Measurements from ENCODE around the gene ZNF789.
"Not testable (repeated sequence)": the region's sequence is repeated elsewhere in the genome, so short reads cannot be mapped to it uniquely, and the experiment has no call there.

The ZNF789 gene

DNA sequence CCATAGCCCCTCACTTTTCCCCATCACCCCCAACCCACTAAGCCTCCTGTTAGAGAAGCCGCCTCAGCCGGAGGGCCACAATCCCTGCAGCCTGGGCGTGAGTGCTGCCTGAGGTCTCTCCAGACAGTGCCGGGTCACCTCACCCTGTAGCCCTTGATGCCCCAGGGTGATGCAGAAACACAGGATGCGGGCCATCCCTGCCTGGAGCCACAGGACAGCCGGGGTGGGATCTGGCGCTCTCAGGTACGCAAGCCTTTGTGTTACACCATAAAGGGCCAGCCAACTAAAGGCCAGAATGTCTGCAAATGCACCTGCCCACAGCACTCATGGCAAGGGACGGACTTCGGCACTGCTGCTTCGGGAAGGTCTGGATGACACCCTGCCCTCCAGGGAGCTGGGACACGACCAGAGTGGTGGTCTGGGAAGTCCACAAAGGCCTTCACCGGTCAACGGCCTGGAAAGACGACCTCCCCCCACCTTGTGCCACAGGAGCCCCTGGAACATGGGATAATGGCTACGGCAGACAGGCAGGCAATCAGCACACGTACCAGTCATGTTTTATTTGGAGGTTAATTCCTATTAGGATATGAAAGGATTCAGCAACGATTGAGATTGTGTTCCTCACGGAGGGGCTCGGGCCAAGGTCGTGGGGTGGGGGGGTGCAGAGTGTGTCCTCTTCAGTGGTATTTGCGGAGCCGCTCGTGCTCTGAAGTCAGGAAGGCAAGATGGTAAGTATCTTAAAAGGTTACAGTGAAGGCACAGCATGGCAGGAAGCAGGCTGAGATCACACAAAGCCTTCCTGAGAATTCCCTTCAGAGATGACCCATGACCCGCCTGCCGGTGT is 14.8 kb upstream of the ZNF789 start:
- no peak for DNase-seq (ENCODE audit: low read depth)

DNA sequence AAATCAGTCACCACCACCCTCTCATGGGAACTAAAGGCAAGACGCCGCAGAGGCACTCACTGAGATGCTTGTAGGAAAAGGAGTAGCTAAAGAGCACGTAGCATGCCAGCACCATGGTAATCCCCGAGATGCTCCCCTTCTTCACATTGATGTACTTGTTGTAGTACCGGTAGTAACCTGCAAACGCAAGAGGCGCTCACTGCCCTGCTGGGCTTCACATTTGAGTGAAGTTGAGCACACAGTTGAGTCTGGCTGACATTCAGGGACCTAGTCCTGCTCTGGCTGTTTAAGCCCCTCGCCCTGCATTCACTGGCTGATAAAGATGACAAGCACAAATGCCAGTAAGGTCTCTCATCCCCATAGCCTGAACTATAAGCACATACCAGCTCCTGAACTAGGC is 13.6 kb upstream of the ZNF789 start:
- no peak for DNase-seq (ENCODE audit: low read depth)

DNA sequence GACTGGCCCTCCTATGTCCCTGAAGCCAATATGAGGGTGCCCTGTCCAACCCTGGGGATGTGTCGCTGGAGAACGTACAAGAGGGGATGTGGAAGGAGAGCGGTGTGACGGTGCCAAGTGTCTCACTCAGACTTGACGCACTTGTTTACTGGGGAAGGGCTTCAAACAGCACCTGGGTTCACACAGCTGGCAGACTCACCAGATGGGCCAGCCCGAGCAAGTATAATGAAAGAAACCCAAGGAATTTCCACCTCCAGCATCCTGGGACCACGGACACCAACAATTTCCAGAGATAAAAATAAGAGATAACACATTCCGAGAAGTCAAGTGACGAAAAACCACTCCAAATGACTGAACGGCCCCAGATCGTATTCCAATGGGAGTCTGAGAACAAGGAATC is 12.0 kb upstream of the ZNF789 start:
- no peak for DNase-seq (ENCODE audit: low read depth)

DNA sequence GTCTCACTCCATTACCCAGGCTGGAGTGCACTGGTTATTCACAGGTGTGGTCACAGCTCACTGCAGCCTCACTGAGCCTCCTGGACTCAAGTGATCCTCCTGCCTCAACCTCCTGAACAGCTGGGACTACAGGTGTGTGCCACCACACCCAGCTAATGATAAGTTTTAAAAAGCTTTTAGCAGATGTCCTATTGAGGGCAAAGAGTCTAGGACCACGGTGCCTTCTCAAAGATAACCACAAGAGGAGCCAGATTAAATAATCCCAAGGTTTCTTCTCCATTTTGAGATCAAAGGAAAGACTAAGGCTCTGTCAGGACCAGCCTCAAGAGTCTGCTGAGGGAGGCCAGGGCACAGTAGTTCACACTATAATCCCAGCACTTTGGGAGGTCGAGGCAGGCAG is 11.5 kb upstream of the ZNF789 start:
- DNase-seq (ENCODE audit: low read depth): no peak

DNA sequence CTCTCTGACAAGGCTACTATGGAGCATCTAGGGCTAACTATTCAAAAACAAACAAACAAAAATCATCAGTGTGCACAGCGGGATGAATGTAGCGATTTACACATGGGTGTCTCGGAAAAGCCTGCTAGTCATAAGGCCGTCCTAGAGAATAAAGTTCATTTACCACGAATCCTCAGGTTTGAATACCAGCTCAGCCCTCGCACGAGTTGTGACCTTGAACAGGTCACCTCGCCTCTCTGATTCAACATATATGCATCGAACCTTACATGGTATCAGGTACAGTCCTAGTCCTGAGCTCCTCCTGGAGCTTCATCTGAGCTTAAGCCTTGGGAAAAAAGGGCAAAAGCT is 7.3 kb upstream of the ZNF789 start:
- DNase-seq (ENCODE audit: low read depth): no peak

DNA sequence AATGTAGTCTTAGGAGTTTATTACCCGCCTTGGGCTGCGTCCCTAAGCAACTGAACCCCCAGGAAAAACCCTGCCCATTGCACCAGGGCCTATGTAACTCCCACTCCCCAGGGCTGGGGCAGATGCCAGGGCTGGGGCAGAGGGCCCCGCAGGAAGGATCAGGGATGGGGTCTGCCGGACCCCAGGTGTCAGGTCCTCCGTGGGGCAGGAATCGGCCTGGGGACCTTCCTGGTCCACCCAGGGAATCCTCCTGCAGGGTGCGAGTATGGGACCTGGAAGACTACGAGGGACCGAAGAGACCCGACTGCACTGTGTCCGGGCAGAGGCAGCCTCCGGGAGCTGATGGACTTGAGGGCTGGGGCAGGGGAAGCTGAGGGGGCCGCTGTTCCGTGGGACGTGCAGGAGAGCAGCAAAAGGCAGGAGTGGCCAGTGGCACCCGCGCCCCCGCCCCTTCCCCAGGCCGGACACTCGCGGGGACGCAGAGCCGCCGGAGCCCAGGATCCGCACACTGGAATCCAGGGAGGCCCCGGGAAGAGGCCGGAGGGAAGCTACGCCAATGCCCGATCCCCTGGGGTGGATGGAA is 4.3 kb upstream of the ZNF789 start:
- DNase-seq (ENCODE audit: low read depth): no peak

DNA sequence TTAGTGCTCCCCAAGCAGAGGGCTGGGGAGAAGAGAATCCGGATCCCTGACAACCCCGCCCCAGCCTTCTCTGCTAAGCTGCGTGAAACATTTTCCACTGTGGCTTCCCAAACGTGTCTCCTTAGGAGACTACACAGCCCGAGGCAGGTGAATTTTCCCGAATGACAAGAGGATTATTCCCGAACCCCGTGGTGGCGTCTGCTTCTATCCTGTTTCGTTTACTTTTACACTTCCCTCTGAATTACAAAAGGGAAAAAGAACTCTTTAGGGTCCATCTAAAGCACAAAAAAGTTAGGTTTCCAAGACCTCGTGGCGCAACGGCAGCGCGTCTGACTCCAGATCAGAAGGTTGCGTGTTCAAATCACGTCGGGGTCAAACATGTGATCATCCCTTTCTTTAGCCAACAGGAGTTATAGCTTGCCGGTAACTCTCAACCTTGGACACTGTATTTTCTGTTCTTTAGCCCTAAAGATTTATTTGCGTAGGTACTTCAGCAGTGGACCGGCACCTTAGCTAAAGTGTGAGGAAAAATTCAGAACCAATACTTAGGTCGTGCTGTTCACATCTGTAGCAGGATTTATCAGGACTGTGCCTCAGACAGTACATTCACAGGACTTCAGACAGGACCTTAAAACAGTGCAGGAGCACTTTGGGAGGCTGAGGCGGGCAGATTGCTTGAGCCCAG is 3.2 kb upstream of the ZNF789 start:
- no peak for DNase-seq (ENCODE audit: low read depth)

DNA sequence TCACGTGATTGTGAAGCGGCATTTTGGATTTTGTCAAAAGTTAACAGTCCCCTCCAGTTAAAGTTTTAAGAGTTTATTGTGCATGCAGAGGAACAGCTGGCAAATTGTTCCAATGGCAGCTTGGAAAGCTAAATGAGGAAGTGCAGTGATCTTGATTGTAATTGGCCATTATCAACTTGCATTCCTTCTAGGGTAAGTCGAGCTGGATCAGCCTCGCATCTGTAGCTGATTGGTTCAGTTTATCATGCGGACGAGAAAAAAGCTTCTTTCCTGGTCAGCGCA is 566 bp downstream of the ZNF789 start:
- no peak for DNase-seq (ENCODE audit: low read depth)

DNA sequence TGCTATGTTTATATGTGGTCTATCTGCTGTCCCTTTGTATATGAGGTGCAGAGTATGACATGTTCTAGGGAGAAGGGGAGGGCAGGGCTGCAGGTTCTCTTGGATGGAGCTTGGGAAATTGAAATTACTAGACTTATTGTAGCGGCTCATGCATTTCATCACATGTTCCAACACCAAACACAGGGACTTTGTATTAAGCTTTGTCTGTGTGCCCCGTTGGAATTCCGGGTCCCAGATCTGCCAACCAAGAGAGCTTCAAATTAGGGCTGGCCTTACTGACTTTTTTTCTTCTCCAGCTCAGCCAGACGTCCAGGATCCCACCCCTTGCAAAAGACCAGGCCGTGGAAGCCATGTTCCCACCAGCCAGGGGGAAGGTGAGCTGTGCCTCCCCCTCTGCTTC is 3.4 kb downstream of the ZNF789 start:
- no peak for DNase-seq (ENCODE audit: low read depth)

DNA sequence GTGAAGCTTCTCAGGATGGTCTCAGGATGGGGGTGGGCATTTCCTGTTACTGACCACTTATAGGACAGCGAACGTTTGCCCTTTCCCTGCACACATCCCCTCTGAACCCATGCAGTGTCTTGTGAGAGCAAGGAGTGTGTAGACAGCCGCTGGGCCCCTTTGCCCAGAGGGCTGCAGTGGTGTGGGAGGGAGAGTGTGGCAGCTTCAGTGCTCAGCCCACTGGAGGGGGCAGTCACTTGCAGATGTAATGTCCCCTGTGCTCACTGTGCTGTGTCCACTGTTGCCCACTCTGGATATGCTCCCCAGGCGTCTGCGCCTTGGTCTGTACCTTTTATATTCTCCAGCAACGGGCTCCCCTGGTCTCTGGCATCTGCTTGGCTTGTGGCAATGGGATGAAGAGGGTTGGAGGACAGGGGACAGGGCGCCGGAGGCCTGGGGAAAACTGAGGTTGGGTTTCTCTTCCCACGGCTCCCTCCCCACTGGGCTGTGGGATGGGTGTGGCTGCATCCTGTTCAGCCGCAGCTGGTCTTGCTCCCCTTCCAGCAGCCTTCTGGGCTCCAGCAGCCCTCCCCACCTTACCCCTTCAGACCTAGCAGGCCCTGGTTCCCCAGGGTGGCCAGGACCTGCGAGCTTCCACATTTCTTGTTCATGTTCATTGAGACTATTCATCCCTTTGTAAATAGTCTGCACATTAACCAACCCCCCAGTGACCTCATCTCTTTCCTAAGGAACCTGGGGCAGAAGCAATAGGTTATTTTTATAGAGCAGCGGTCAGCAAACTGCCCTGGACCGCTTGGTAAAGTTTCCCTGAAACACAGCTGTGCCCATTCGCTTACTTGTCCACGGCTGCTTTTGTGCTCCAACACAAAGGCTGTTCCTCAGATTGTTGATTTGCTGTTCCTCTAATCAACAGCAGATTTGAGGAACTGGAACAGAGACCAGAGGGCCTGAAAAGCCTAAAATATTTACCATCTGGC is 6.1 kb downstream of the ZNF789 start:
- DNase-seq (ENCODE audit: low read depth): no peak

DNA sequence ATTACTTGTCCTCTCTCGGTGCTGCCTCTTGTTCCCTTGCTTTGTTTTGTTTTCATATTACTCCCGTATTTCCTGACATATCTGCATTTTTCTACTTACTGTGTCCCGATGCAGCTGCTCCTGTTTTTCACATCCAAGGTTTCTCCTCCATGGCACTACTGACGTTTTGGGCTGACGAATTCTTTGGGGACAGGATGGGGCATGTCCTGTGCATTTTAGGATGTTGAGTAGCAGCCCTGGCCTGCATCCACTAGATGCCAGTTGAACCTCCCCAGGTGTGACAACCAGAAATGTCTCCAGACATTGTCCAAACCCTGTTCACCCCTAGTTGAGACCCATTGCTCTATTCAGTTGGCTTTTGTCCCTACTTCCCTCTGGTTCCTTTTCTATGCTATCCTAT is 12.4 kb downstream of the ZNF789 start:
- DNase-seq (ENCODE audit: low read depth): no peak

DNA sequence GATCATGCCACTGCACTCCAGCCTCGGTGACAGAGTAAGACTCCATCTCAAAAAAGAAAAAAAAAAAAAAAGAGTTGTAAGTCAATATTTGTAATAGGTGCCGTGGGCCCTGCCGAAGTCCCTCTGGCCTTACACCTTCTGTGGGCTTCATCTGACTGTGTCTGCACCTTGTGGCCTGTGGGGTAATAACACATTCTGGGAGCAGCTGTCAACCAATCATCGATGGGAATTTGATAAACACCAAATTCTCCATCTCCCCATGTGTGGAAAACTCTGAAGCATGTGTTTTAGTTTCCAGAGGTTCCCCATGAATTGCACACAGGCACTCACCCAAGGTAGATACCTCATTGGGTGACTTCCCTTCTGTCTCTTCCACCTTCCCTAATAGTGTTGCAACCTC is 16.5 kb downstream of the ZNF789 start:
- no peak for DNase-seq (ENCODE audit: low read depth)

DNA sequence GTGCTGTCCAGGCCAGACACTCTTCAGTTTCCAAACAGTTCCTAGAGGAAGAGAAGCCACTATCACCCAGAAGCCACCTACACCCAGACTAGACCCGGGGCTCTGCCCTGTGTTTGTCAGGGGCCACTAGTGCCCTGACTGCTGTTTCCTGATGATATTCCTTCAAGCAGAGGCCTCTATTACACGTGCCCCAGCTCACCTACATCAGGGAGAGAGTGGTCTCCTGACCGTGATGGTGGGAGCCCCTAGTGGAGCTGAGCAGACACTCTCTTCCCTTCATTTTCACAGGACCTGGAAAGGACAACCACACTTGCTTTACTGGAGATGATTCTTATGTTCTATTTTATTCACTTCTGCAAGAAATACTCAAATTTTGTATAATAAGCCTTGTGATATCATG is 18.2 kb downstream of the ZNF789 start:
- no peak for DNase-seq (ENCODE audit: low read depth)

DNA sequence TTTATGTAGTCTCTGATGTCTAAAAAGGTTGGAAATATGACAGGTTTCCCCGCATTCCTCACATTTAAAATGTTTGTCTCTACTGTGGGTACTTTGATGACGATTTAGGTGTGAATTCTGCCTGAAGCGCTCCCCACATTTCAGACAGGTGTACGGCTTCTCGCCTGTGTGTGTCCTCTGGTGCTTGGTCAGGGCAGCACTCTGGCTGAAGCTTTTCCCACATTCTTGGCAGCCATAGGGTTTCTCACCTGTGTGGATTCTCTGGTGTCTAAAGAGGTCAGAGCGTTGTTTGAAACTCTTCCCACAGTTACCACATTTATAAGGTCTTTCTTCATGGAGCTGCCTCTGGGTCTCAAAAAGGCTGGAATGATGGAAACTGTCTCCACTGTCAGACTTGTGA is 21.1 kb downstream of the ZNF789 start:
- DNase-seq (ENCODE audit: low read depth): no peak

DNA sequence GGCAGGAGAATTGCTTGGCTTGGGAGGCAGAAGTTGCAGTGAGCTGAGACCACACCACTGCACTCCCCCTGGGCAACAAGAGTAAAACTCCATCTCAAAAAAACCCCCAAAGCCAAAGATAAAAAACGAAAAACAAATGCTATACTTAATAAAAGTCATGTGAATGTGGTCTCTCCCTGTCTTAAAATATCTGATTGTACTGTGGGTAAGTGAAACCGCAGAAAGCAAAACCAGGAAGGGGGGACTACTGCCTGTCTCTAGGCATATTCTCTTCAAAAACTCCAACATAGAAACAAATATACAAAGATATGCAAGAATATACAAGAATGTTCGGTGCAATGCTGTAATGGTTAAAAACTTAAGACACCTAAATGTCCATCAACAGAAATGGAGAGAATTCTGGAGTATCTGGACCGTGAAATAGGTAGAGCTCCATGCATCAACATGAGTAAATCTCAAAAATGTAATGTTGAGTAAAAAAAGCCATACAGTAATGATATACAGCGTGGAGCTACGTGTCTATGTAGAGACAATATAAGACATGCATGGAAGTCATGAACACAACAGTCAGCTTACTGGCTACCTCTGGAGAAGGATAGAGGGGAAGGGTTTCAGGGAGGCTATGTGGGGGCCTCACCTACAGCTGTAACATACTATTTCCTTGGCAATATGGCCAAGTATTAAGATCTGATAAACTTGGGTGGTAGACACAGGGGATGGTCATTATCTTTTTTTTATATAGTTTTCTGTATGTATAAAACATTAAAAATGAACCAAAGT is 25.3 kb downstream of the ZNF789 start:
- DNase-seq (ENCODE audit: low read depth): no peak

DNA sequence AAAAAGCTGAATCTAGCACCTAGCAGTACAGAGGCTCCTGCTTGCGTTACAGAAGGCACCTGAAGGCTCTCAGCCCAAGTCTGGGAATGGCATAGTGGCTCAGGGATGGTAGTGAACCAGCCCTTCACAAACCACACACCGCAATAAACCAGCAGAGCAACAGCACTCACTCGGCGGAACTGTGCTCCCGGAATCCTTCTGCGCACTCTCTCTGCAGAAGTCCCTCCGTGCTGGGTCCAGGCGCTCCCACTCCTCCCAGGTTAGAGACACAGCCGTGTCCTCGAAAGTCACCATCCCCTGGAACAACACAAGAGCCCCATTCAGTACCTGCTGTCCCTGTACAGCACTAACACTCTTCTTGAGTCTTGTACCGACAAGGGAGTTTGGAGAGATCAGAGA is 25.9 kb downstream of the ZNF789 start:
- DNase-seq (ENCODE audit: low read depth): no peak

DNA sequence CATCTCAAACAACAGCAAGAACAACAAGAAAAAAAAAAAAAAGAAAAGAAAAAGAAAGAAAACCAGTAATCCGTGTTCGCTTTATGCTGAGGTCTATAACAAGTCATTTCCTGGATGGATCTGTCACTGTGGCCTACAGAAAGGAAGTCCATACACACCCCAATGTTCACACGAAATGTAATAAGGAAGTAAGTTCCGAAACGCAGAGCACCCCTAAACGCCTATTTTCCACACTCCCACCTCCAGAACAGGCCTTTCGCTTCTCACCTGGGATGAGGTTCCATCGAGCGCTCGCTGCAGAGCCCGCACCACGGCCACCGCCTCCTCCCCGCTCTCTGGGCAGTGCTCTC is 26.7 kb downstream of the ZNF789 start:
- no peak for DNase-seq (ENCODE audit: low read depth)

DNA sequence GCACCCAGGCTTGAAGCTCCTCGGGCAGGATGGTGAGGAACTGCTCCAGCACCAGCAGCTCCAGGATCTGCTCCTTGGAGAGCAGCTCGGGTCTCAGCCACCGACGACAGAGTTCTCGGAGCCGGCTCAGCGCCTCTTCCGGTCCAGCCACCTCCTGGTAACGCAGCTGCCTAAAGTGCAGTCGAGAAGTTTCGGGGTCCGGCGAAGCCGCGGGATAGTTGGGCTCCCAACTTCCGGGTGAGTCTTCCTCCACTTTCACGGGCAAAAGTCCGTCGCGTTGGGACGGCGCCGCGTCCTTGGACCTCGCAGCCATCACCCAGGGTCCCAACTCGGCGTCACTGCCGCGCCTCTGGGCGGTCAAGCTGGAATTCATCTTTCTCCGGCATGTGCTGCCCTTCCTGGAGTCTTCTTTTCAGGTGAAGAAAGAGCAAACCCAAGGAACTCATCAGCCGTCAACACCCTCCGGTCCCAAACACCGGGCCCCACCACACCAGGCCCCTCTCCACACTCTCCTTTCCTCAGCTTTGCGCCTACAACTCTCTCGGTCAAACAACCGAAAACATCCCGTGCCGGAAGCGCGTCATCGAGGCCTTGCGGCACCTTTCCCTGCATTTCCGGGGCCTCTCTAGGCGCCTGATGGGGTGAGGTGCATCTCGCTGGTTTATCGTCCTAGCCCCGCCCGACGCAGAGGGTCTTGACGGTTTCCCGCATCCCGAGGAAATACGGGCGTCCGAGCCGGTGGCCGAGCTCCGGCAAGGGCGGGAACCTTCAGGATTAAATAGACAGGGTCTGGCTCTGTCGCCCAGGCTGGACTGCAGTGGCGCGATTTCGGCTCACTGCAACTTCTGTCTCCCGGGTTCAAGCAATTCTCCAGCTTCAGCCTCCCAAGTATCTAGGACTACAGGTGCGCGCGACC is 27.3 kb downstream of the ZNF789 start, which contains the start of gene ZNF394:
Gene ZNF394, minus strand, starts transcription at position 561 of the 916 bp plus-strand sequence. Its CDS starts 188 bp downstream, at position 373.
- peak; percentile 86 for DNase-seq (ENCODE audit: low read depth)

DNA sequence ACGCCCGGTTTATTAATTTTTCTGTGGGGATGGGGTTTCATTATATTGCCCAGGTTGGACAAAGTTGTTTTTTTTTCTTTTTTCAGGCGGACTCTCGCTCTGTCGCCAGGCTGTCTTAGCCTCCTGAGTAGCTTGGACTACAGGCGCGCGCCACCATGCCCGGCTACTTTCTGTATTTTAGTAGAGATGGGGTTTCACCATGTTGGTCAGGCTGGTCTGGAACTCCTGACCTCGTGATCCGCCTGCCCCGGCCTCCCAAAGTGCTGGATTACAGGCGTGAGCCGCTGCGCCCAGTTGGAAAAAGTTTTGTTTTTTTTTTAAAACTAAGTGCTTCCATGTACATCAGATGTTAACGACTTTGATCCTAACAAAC is 27.9 kb downstream of the ZNF789 start:
- DNase-seq (ENCODE audit: low read depth): no peak

DNA sequence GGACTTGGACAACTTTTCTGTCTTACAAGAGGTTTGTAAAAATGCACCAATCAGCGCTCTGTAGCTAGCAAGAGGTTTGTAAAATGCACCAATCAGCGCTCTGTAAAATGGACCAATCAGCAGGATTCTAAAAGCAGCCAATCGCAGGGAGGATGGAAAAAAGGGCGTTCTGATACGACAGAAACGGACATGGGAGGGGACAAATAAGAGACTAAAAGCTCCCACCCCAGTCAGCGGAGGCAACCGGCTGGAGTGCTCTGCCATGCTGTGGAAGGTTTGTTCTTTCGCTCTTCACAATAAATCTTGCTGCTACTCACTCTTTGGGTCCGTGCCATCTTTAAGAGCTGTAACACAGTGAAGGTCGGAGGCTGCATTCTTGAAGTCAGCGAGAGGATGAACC is 28.5 kb downstream of the ZNF789 start:
- DNase-seq (ENCODE audit: low read depth): not testable (repeated sequence)

DNA sequence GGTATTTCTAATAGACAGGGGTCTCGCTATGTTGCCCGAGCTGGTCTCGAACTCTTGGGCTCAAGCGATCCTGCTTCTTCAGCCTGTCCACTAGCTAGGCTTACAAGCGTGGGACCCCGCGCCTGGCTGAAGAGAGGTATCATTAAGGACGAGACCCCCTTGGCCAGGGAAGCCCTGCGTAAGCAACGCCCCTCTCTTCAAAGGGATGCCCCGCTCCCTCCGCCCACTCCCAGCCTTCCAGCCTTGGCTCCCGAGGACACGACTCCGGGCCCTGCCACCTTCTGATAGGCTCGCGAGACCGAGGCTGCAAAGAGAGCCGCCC is 31.6 kb downstream of the ZNF789 start:
- DNase-seq (ENCODE audit: low read depth): no peak

All from activated T-helper 9 cell treated with anti-CD3 and anti-CD28 coated beads, Interleukin-2, amount 50 U/mL, for 16 hours (primary cell).